GM12878 (cell line): ENCODE data around the gene COQ10B. TPM values are rescaled to one million over a fixed set of nuclear protein-coding genes. Genes with fewer than 3 reads are reported as not detected.

Experiments
- ATAC-seq: fragments of 200-7000 bp; cut with Tn5 transposase; 3 replicates; pipeline ENCODE4 v1.9.1; 2020; ENCODE audit warnings: mild to moderate bottlenecking, moderate library complexity
- BruUV-seq: library from RNA; stranded (reverse); fragments of 400-500 nt; replicated peaks from 2 replicates; lab custom pipeline; 2021; lab: Mats Ljungman, UMichigan
- CTCF ChIA-PET: fragments of 300-600 bp; sonication (Branson Sonifier 250); formaldehyde crosslinking; extraction: SDS; loops from one replicate; lab custom pipeline; 2021; ENCODE audit warnings: inconsistent platforms; lab: Yijun Ruan, JAX
- POLR2A ChIA-PET: fragments of 350-600 bp; formaldehyde crosslinking; extraction: SDS; loops from one replicate; lab custom pipeline; 2021; ENCODE audit warnings: inconsistent platforms; lab: Charles Lee
- RAD21 ChIA-PET: fragments of 300-600 bp; sonication (Branson Sonifier 250); formaldehyde crosslinking; loops from one replicate; lab custom pipeline; 2023; ENCODE audit warnings: antibody characterized with exemption; ENCODE audit not compliant: unreplicated experiment; lab: Charles Lee
- SMC1A ChIA-PET: fragments of 300-600 bp; sonication (Branson Sonifier 250); formaldehyde crosslinking; loops from one replicate; lab custom pipeline; 2023; ENCODE audit not compliant: unreplicated experiment, uncharacterized antibody; lab: Charles Lee
- DNase-seq: peaks from one replicate; pipeline ENCODE4 v3.0.0-alpha.2; 2011; ENCODE audit warnings: low read depth, low spot score
- FAIRE-seq: peaks from 3 replicates; lab custom pipeline; 2011; peaks lifted over from hg19 to GRCh38; lab: Jason Lieb, UNC
- H2AFZ ChIP-seq: 2 replicates; pipeline ENCODE4 v1.6.0; 2011; ENCODE audit warnings: low read depth, low read length, control low read depth; ENCODE audit not compliant: control insufficient read depth
- H3K27ac ChIP-seq: 2 replicates; pipeline ENCODE4 v1.5.1; 2011; ENCODE audit warnings: control low read depth; ENCODE audit not compliant: control insufficient read depth, insufficient read depth
- H3K27me3 ChIP-seq, 2 experiments: replicated peaks in 1 of 2; 2 replicates each; pipeline versions ENCODE4 v1.6.0 to v1.6.1; 2011; ENCODE audit warnings: low read length in 1 of 2; ENCODE audit not compliant: control insufficient read depth in 2 of 2, insufficient read depth in 2 of 2
- H3K36me3 ChIP-seq, 2 experiments: 2 replicates each; pipeline ENCODE4 v1.5.1; 2011; ENCODE audit warnings: low read length in 1 of 2; ENCODE audit not compliant: control insufficient read depth in 2 of 2, insufficient read depth in 2 of 2
- H3K4me1 ChIP-seq: 2 replicates; pipeline ENCODE4 v1.6.1; 2011; ENCODE audit warnings: mild to moderate bottlenecking, low read length, moderate library complexity, mixed read lengths; ENCODE audit not compliant: control insufficient read depth, insufficient read depth
- H3K4me2 ChIP-seq: 2 replicates; pipeline ENCODE4 v1.6.0; 2011; ENCODE audit warnings: control low read depth; ENCODE audit not compliant: control insufficient read depth, insufficient read depth
- H3K4me3 ChIP-seq: fragments of 200-600 bp; sonication (generic); 2 replicates; pipeline ENCODE4 v1.5.1; 2016
- H3K79me2 ChIP-seq: 2 replicates; pipeline ENCODE4 v1.6.0; 2011; ENCODE audit warnings: low read length; ENCODE audit not compliant: control insufficient read depth, insufficient read depth
- H3K9ac ChIP-seq: 2 replicates; pipeline ENCODE4 v1.8.0; 2011; ENCODE audit warnings: low read length, control low read depth, mixed read lengths; ENCODE audit not compliant: control insufficient read depth, insufficient read depth
- H3K9me3 ChIP-seq: replicated peaks from 3 replicates; pipeline ENCODE4 v1.5.1; 2011; ENCODE audit warnings: mild to moderate bottlenecking, low read length; ENCODE audit not compliant: control insufficient read depth, insufficient read depth
- H4K20me1 ChIP-seq: 2 replicates; pipeline ENCODE4 v1.6.0; 2011; ENCODE audit not compliant: control insufficient read depth, insufficient read depth
- CEBPB ChIP-seq, 2 experiments: fragments of 150-350 bp in 1 of 2; IDR thresholded peaks; 2 replicates each; pipeline ENCODE4 v1.6.1; 2012 to 2014; ENCODE audit warnings: low read depth in 2 of 2, low read length in 2 of 2, borderline replicate concordance in 1 of 2, inconsistent platforms in 1 of 2
- CHD1 ChIP-seq: IDR thresholded peaks from 2 replicates; pipeline ENCODE4 v1.6.1; 2012; ENCODE audit warnings: low read depth, low read length, improper control_type of control experiment
- NFIC ChIP-seq: IDR thresholded peaks from 2 replicates; pipeline ENCODE4 v1.6.1; 2012; ENCODE audit warnings: low read depth, mild to moderate bottlenecking, inconsistent platforms, low read length, moderate library complexity
- POLR2AphosphoS2 ChIP-seq: IDR thresholded peaks from 2 replicates; pipeline ENCODE4 v1.6.1; 2011; ENCODE audit warnings: low read depth, mild to moderate bottlenecking, low read length, improper control_type of control experiment, moderate library complexity
- SREBF1 ChIP-seq: IDR thresholded peaks from 2 replicates; pipeline ENCODE4 v1.6.1; 2012; ENCODE audit warnings: mild to moderate bottlenecking, low read length
- SUZ12 ChIP-seq: fragments of 200-600 bp; sonication (generic); IDR thresholded peaks from one replicate; pipeline ENCODE4 v1.6.1; 2018; ENCODE audit warnings: antibody characterized with exemption, mild to moderate bottlenecking; ENCODE audit not compliant: unreplicated experiment
- ZBTB4 ChIP-seq: fragments of 450-650 bp; formaldehyde crosslinking; IDR thresholded peaks from 2 replicates; pipeline ENCODE4 v1.4.0; 2022; ENCODE audit warnings: mild to moderate bottlenecking, moderate library complexity
- whole genome bisulfite sequencing: methylation state at CpG from one replicate; pipeline ENCODE4 v1.1.6; 2016; ENCODE audit warnings: low lambda C conversion rate; ENCODE audit not compliant: insufficient replicate concordance, insufficient coverage; ENCODE audit errors: missing lambda C conversion rate; 5-methylcytosine and 5-hydroxymethylcytosine counted together
- in situ Hi-C: fragments of 300-500 bp; cut with MboI; formaldehyde crosslinking; loops from 9 replicates; pipeline ENCODE4 v1.14.3; 2018; ENCODE audit warnings: mixed read lengths
- intact Hi-C: fragments of 100-400 bp; cut with micrococcal nuclease; formaldehyde crosslinking; loops from one replicate; pipeline ENCODE4 v1.14.2; 2022; ENCODE audit not compliant: unreplicated experiment
- polyA plus RNA-seq, 11 experiments: library from polyadenylated mRNA; depleted of rRNA in 4 of 11; unstranded in 6 of 11; stranded (reverse) in 5 of 11; fragments of >200 nt; fragmentation: Nextera tagmentation in 4 of 11; fragmentation: Illumina TruSeq in 1 of 11; extraction: Ambion mirVana in 4 of 11; extraction: Trizol in 1 of 11; gene quantifications; 1 replicate in 1 of 11; 2 replicates in 10 of 11; pipeline versions ENCODE4 v1.2.1 to v1.2.3, GENCODE V29; 2011 to 2016; ENCODE audit warnings: inconsistent platforms in 2 of 11, missing spikeins in 2 of 11, low read depth in 1 of 11
- total RNA-seq, 4 experiments: library from RNA; depleted of rRNA in 3 of 4; stranded (reverse); fragments of >200 nt in 3 of 4; fragmentation: Illumina TruSeq in 1 of 4; extraction: Trizol in 1 of 4; gene quantifications; 2 replicates each; pipeline versions ENCODE4 v1.2.1 to v1.2.3, GENCODE V29; 2013 to 2021
- TF ChIP-seq, protein P1 (sequence below): fragments of 150-350 bp; IDR thresholded peaks from 2 replicates; pipeline ENCODE4 v1.6.1; 2014; ENCODE audit warnings: mild to moderate bottlenecking, low read depth, low read length

The COQ10B gene
- total and polyA plus RNA-seq, 10 of the 15 experiments (the other 5 are each of a cell fraction or from before 2014, with no cell fraction given) = 3.6 to 23.2 (median 13.2) TPM

DNA sequence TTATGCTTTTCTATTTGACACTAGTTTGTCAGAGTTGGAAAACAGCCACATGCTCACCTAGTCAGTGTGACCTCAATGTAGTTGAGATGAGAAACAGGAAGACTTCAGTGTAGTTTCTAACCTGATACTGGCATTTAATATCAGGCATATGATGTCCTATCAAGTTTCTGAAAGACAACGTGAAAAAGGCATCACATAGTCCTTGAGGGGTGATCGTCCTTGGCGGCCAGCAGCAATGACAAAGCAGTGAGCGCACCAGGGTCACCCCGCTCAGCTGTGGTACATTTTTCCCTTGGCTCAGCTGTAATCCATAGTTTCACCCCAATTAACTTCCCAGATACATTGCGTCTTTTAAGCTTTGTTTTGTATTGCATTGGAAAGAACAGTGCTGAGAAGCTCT, 51.2 kb downstream of the COQ10B start:
- POLR2A ChIA-PET = interaction anchor here (0.6 to 12.1 kb wide), 3 partner anchors 10 to 1377 kb away, joined by 3 to 156 read pairs (median 3); partner anchors contain the start of gene MOB4
- CTCF ChIA-PET = interaction anchor here (0.6 kb wide), 1 partner anchor 54 kb away, joined by 3 read pairs; no protein-coding TSS in a partner anchor
- no peak overlapping the region for H3K4me3 ChIP-seq
- no peak overlapping the region for H3K9ac ChIP-seq
- no peaks in the 10 kb centered on the region for H3K27me3 ChIP-seq
- RAD21 ChIA-PET = interaction anchor here (1.1 kb wide), 1 partner anchor 73 kb away, joined by 4 read pairs; no protein-coding TSS in a partner anchor
- no peaks in the 10 kb centered on the region for H3K4me1 ChIP-seq
- no peak overlapping the region for H2AFZ ChIP-seq
- 87% methylated on average over 6 of the region's 6 CpGs for WGBS
- intact Hi-C loops = no loop called here
- DNase-seq (no peak), ATAC-seq (no peak), FAIRE-seq (no peak)
- H3K9me3 ChIP-seq = no peaks in the 10 kb centered on the region
- no peak overlapping the region for H3K27ac ChIP-seq
- BruUV-seq = no TSS peak
- in situ Hi-C loops = no loop called here
- no peak overlapping the region for H3K4me2 ChIP-seq
- H3K79me2 ChIP-seq = peaks cover 49% of the 10 kb centered on the region
- no peak for TF ChIP-seq SREBF1
- 0 out of 2 replicates have a peak, but pooled peaks have one; percentile 41 for TF ChIP-seq POLR2AphosphoS2
- SMC1A ChIA-PET = interaction anchor here (0.7 kb wide), 1 partner anchor 552 kb away, joined by 3 read pairs; no protein-coding TSS in a partner anchor
- no peaks in the 10 kb centered on the region for H4K20me1 ChIP-seq
- H3K36me3 ChIP-seq = peaks cover 2 to 17% of the 10 kb centered on the region in 2 experiments

- SMC1A ChIA-PET = interaction anchor here (0.6 to 1.7 kb wide), 6 partner anchors 8 to 198 kb away, joined by 3 to 6 read pairs (median 3); partner anchors contain the start of gene MARS2
- TF ChIP-seq, protein P1, sequence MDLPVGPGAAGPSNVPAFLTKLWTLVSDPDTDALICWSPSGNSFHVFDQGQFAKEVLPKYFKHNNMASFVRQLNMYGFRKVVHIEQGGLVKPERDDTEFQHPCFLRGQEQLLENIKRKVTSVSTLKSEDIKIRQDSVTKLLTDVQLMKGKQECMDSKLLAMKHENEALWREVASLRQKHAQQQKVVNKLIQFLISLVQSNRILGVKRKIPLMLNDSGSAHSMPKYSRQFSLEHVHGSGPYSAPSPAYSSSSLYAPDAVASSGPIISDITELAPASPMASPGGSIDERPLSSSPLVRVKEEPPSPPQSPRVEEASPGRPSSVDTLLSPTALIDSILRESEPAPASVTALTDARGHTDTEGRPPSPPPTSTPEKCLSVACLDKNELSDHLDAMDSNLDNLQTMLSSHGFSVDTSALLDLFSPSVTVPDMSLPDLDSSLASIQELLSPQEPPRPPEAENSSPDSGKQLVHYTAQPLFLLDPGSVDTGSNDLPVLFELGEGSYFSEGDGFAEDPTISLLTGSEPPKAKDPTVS = no peak
- TF ChIP-seq CHD1 (no peak), SUZ12 (no peak), NFIC (no peak), ZBTB4 (CRISPR knock-in tag) (no peak), CEBPB (IDR thresholded peaks at IDR 0.05; ENCODE audit: borderline replicate concordance in 1 of 2, low read depth in 2 of 2, low read length in 2 of 2) (no peak)
Measured at GRCh38 chr2:197506658-197507057, 53.3 kb downstream of the COQ10B start.

More at GRCh38 chr2:197506658-197507057, 53.3 kb downstream of the COQ10B start:
- ChIA-PET POLR2A (interaction anchor here (1.0 to 12.1 kb wide), 3 partner anchors 8 to 72 kb away, joined by 3 to 156 read pairs (median 3); partner anchors contain the start of genes COQ10B, MOB4 and SF3B1), CTCF (interaction anchor here (1.4 to 1.8 kb wide), 2 partner anchors 10 to 93 kb away, joined by 4 to 5 read pairs; no protein-coding TSS in a partner anchor), RAD21 (no interaction called here)
- Histone ChIP-seq H3K9me3 (no peaks in the 10 kb centered on the region), H3K79me2 (peaks cover 32% of the 10 kb centered on the region), H3K4me3 (no peak overlapping the region), H4K20me1 (no peaks in the 10 kb centered on the region), H3K4me2 (no peak overlapping the region), H3K36me3 (peaks cover 2 to 17% of the 10 kb centered on the region in 2 experiments), H3K27me3 (no peaks in the 10 kb centered on the region), H3K4me1 (no peaks in the 10 kb centered on the region), H3K27ac (no peak overlapping the region), H3K9ac (no peak overlapping the region), H2AFZ (no peak overlapping the region)
- in situ Hi-C loops (no loop called here), intact Hi-C loops (no loop called here)
- no TSS peak for BruUV-seq
- DNase-seq (no peak), ATAC-seq (no peak), FAIRE-seq (no peak)
- WGBS = 80% methylated on average over 5 of the region's 5 CpGs
